Activated CD4-positive, CD25-positive, alpha-beta regulatory T cell treated with anti-CD3 and anti-CD28 coated beads, Interleukin-2, amount 50 U/mL, for 16 hours (primary cell): ENCODE measurements around the gene CD2.

Experiments
- DNase-seq: peaks from one replicate; pipeline ENCODE4 v3.0.0-alpha.2; 2020; ENCODE audit warnings: low read depth, low spot score

The CD2 gene, protein sequence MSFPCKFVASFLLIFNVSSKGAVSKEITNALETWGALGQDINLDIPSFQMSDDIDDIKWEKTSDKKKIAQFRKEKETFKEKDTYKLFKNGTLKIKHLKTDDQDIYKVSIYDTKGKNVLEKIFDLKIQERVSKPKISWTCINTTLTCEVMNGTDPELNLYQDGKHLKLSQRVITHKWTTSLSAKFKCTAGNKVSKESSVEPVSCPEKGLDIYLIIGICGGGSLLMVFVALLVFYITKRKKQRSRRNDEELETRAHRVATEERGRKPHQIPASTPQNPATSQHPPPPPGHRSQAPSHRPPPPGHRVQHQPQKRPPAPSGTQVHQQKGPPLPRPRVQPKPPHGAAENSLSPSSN

DNA sequence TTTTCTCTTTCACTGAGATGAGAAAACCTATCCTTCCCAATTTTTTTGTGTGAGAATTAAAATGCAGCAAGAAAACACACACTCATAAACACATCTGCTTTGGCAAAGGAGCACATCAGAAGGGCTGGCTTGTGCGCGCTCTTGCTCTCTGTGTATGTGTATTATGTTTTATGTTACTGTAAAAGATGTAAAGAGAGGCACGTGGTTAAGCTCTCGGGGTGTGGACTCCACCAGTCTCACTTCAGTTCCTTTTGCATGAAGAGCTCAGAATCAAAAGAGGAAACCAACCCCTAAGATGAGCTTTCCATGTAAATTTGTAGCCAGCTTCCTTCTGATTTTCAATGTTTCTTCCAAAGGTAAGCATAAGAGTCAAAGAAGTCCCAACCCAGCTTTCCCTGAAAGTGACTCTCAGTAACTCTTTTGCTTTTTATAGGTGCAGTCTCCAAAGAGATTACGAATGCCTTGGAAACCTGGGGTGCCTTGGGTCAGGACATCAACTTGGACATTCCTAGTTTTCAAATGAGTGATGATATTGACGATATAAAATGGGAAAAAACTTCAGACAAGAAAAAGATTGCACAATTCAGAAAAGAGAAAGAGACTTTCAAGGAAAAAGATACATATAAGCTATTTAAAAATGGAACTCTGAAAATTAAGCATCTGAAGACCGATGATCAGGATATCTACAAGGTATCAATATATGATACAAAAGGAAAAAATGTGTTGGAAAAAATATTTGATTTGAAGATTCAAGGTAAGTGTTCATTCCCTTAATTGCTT, at the start of gene CD2:
CD2 (plus strand) TSS at position 233 of the 780 bp plus-strand sequence; CDS start at position 296, 63 bp downstream.
- no peak for DNase-seq

DNA sequence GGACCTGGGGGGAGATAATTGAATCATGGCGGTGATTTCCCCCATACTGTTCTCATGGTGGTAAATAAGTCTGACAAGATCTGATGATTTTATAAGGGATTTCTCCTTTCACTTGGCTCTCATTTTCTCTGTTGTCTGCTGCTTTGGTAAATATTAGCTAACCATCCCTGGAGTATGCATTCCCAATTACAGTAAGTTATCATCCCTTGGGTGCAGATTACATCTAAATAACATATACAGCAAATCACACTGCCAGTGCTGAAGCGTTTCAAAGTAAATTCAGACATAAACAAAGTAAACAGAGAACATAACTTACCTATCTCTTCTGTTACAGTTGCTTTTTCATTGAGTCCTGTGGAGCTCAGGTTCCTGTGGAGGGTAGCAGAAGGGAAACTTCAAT, 48.1 kb upstream of the CD2 start:
- DNase-seq: no peak

DNA sequence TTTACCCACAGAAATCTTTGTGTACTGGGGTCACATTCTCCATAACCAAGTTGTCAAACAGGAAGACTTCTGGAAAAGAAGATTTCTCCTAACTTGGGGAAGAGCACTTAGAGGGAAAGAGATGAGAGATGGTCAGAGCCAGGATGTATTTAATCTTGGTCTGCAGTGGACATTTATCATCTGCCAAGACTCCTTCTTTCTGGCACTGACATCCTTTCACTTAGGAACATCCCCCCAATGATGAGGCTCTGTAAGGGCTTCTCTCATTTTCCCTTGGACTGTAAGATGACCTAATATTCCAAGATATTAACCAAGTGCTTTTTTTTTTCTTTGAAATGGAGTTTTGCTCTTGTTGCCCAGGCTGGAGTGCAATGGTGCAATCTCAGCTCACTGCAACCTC, 47.4 kb upstream of the CD2 start:
- DNase-seq: no peak

DNA sequence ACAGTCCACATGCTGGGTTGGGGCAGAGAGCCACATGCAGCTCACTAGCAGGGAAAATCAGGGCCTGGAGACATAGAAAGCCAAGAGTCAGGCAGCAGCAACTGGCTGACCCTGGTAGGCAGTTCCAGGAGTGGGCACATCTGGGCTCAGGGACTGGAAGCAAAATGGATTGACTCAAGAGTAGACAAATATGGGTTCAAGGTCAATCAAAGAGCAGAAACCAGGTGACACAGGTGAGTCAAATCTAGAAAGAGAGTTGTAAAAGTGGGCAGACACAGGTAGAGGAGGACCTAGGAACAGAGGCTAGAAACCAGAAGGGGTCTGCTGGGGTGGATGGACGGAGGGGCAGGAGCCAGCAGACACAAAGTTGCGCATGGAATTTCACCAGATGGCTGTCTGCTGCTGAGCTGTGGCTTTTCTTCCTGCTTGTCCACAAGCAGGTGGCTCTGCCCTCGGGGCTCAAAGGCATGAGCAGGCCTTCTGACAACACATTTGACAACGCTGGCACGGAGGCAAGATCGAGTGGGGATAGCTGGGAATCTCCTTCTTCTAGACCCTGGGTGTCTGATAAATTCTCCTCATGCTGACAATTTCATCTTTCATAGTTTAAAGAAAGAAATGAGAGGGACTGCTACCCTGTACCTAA, 45.9 kb upstream of the CD2 start:
- no peak for DNase-seq

DNA sequence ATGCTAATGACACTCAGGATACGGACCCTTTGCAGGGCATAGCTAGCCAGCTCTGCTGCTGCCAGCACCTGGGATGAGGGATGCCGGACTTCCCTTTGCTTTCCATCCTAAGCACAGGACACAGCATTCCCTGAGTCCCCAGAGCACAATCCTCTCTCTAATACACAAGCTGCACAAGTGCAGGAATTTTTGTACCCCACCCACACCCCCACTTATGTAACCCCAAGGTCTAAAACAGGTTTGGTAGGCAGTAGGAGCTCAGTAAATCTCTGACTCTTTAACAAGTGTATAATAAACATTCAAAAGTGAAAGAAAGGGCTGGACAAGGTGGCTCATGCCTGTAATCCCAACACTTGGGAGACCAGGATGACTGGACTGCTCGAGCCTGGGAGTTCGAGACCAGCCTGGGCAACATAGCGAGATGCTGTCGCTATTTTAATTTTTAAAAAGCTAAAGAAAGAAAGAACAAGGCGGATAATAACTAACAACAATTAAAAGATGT, 44.5 kb upstream of the CD2 start:
- no peak for DNase-seq

DNA sequence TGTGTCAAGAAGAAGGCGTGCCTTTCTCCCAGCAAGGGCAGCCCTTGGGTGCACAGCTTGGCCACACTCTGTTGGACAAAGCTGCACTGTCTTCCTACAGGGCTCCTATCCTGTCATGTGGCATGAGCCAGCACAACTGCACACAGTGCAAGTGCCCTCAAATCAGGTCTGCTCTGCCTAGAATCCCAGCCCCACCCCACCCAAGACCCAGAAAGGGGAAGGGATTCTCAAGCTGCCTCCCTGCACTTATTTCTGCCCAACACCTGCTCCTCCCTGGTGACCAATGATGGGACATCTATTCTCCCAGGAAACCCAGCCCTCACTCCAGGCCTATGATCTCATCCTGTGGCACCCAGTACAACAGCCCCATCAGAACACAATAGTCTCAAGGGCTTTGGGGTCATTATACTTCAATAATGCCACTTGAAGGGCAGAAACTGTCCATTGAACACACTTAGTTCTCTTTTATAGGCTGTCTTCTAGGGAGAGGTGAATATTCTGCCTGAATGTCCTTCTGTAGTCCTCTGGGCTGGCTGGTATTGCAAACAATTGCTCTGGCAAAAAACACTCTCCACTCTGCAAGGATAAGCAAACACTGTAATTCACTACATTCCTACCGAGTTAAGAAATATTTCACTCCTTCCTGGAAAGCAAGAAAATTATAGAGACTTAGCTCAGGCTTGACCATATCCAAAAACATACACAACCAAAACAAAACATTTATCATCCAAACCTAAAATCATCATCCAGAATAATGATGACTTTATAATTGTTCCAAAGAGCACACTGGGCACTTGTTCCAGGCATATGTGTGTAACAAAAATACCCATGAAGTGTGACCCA, 43.6 kb upstream of the CD2 start:
- DNase-seq: no peak

DNA sequence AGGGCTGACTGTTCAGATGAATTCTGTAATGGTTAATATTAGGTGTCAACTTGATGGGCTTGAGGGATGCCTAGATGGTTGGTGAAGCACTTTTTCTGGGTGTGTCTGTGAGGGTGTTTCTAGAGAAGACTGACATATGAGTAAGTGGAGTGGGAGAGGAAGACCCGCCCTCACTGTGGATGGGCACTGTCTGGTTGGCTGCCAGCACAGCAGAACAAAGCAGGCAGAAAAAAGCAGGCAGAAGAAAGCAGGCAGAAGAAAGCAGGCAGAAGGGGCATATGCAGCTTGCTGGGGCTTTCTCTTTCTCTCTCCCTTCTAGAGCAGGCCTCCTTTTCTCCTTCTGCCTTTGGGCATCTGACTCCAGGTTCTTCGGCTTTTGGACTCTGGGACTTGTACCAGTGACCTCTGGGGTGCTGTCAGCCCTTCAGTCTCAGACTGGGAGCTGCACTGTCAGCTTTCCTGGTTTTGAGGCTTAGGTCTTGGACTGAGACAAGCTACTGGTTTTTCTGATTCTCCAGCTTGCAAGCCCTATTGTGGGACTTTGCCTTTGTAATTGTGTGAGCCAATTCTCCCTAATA, 42.9 kb upstream of the CD2 start:
- DNase-seq: no peak

DNA sequence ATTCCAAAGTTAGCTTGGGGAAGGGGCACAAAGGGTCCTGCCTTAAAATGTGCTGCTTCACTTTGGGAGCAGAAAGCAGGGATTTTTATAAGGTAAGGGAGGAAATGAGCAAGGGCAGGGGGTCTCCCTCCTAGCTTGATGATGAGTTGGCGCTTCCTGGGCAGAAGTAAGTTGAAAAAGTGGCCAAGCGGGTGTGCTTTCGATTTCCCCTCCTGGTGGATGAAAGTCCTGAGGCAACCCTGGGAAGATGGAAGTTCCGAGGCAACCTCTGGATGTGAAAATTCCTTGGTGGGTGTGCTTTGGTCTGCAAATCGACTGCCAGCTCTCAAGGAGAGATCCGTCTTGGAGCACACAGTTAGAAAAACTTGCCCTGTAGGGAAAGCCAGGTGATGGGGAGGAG, 41.7 kb upstream of the CD2 start:
- no peak for DNase-seq

DNA sequence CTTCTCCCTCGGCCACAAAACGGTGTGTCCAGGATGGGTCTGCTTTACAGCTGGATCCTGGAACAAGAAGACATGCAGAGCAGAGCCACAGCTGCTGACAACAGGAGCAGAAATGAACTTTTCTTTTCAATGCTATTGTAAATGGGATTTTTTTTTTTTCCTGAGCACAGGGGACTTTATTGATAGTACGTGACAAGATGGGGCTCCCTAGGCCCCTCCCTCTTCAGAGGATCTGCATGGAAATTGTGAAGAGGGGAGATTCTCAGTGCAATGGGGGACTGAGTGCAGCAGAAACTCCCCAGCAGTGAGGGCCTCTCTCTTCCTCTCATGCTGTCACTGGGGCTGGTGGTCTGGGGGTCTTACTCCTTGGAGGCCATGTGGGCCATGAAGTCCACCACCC, 40.8 kb upstream of the CD2 start:
- DNase-seq: no peak

DNA sequence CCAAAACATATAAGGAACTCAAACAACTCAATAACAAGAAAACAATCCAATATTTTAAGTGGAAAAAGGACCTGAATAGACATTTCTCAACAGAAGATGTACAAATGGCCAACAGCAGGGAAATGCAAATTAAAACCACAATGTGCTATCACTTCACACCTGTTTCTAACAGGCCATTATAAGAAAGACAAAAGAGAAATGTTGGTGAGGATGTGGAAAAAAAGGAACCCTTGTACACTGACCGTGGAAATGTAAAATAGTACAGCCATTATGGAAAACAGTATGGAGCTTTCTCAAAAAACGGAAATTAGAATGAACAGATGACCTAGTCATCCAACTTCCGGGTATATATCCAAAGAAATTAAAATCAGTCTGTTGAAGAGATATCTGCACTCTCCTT, 37.8 kb upstream of the CD2 start:
- no peak for DNase-seq

DNA sequence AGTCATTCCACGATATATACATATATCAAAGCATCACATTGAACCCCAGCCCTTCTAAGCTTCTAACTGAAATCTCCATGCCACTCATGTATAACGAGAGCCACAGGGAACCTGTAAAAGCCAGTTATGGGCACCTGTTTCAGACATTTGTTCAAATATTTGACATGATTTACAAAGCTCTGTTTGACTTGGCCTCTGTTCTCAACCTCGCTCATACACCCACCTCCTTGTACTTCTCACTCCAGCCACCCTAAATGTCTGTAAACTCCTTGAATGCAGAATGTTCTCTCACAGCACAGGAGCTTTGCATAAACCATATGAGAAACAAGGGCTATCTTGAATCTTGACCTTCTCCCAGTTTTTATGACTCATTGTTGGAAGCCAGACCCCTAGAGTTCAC, 36.9 kb upstream of the CD2 start:
- DNase-seq: no peak

DNA sequence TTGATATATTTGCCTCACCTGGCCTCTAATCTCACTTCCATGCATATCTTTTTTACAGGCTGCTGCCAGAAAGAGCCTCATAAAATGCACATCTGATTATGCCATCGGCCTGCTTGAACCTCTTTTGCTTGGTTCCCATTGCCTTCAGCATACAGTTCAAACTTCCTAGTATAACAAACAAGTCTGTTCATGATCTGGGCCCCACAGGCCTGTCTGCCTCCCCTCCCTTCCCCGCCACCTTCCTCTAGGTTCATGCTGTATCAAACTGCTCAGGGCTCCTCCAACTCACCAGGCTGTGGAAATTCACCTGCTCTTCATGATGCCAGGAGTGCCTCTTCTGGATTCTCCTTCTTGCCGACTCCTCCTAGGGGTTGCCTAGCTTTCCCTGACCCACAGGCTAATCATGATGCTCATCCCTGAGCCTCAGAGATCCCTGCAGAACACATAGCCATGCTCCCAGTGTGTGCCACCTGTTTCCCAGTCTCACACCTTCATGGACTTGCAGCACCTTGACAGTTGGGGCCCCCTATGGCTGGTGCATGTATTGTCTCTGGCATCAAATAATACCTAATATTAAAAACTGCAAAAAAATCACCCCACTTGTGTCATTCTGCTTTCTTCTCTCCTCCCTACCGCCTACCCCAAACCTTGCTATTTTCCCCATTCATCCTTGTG, 33.7 kb upstream of the CD2 start:
- DNase-seq: no peak

DNA sequence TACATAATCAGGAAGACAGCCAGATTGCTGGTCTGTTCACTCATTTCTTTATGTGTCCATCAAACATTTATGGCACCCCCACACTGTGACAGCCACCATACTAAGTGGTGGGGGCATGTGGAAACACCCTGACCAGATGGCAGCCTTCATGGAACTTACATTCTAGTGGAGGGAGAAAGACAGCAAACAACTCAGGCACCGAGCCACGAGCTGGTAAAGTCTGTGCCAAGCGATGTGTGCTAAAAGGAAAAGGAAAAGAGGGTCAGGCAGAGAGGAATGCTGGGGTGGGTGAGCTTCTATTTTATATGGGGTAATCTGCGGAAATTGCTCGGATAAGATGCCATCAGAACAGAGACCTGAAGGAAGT, 33.2 kb upstream of the CD2 start:
- no peak for DNase-seq

DNA sequence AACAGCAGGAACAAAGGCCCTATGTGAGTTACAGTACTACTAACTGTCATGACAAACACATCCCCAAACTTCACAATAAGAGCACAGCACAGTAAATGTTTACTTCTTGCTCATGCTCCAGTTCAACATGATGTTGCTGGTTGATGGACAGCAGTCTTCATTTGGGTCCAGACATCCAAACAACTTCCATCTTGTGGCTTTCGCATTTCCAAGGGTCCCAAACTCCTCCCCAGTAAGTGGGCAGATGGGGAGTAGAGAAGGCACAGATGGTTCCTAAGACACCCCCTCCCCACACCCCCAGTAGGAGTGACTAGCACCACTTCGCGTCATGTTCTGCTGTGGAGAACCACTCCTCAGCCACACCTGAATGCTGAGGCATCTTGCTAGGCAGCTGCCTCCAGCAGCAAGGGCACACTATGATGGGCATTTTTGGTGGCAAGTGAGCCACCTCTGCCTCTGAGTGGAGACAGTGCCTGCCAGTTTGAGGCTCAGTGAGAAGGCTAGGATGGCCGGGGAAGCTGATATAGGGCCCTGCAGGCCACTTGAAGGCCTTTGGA, 32.7 kb upstream of the CD2 start:
- DNase-seq: no peak

DNA sequence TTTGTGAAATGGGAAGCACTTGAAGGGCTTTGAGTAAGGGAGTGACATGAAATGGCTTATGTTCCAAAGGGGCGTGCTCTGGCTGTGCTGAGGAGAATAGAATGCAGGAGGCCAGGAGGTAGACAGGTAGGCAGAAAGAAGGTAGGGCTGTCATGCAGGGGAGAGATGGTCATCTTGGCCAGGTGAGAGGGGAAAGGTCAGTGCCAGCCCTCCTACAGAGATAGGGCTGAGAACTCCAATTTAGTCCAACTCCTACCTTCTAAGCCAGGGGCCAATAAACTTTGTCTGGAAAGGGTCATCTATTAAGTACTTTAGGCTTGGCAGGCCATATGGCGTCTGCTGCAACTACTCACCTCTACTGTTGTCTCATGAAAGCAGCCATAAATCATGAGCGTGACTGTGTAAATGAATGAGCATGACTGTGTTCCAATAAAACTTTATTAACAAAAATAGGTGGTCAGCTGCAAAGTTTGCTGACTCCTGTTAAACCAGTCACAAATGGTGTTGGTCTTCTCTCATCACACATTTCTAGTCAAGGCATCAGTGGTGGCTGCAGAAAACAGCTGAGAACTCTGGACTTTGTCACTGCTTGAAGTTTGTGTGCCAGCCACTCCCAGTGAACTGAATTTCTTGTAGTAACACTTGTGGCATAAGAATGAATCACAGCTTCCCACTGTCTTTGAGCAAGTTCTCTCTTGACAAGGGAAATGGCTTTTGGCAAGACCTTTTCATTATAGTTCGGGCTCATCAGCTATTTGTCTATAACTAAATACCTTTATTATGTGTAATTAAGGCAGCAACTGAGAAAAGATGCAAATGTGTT, 32.0 kb upstream of the CD2 start:
- no peak for DNase-seq

DNA sequence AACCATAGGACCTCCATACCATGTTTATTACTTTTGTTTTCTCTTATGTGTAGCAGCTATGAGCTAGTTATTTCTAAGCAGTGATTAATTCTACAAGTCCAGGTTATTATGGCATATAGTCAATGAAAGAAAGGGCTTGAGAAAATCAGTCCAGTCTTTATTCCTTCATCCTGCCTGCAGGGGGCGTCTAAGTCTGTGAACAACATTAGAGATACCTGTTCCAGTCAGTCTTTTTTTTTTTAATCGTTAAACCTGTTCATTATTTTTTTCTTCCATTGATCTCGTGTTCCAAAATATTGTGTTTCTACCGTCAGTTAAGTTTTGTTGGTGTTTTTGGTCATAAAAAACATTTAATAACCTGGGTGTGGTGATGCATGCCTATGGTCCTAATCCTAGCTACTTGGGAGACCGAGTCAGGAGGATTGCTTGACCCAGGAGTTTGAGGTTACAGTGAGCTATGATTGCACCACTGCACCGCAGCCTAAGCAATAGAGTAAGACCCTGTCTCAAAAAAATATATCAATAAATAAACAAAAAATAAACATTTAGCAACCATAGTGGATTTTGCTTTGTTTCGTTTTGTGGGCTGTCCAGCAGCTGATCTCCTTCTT, 29.4 kb upstream of the CD2 start:
- DNase-seq: peak; percentile 71

DNA sequence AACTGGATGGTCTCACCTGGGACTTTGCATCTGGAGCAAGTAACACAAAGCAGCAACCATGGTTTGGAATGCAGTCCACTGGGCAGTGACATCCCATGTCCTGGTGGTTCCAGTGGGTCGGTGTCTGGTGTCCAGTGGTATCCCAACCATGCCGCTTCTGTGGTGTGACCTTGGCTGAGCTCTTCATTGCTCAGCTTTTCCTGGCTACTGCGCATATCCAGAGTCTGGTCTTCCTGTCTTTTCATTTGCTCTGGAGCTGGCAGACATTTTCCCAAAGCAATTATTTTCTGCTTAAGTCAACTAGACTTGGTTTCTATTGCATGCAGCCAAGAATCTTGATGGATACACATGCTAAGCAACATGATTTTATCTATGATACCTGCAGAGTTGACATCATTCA, 28.4 kb upstream of the CD2 start:
- no peak for DNase-seq

DNA sequence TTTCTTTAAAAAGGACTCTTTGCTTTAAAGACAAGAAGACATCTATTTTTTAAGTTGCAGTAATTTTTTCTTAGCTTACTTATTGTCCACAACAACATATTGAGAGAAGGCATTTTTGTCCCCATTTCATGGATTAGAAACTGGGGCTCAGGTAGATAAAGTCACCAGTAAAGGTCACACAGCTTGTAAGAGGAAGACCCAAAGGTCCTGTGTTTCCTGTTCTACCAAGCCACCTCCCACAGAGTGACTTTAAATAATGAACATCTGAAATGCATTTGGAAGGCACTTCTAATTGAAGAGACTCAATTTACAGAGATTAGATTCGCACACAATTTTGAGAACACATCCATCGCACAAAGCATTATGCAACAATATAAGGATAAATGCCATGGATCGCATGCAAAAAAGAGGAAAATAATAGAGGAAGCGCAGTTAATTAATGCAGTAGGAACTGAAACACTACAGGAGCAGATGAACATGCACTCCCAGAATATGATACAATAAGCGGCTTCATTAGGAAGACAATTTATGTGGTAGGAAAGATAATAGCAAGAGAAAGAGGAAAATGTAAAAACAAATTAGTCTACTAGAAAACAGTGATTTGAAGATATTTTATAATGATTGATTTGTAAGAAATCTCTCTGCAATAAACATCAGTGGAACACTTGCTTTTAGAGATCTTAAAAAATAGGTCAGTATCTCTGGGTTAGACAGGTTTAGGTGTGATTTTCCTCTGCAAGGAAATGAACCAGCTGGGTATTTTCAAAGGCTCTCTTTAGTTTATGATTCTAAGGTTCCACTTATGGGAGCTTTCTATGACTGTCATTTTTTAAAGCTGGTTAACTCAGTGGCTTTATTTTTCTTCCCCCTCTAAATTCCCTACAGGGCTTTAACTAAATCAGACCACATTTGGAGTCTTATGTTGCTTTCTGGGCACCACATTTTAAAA, 27.1 kb upstream of the CD2 start:
- DNase-seq: no peak
